Astrocyte of the cerebellum (primary cell): Measurements from ENCODE around the gene SPRED2.

Experiments
- DNase-seq: peaks from one replicate; pipeline ENCODE4 v3.0.0-alpha.2; 2011; ENCODE audit warnings: low read depth
- H3K4me3 ChIP-seq: 2 replicates; pipeline ENCODE4 v1.5.1; 2011; ENCODE audit warnings: mild to moderate bottlenecking, low read depth, low read length, moderate library complexity
- CTCF ChIP-seq: IDR thresholded peaks from 2 replicates; pipeline ENCODE4 v1.5.1; 2012; ENCODE audit warnings: low read length, low read depth, moderate library complexity, mild to moderate bottlenecking; ENCODE audit errors: missing control alignments
- in situ Hi-C: cut with HindIII; loops from 2 replicates; pipeline ENCODE4 v1.10.0; 2017; ENCODE audit warnings: low sequenced_read_pairs

Gene SPRED2

GRCh38 chr2:65429786-65430602, 2.4 kb downstream of the SPRED2 start:
- no peak for DNase-seq

GRCh38 chr2:65427532-65427931, 4.9 kb downstream of the SPRED2 start:
- DNase-seq = no peak
- TF ChIP-seq CTCF = no peak
- in situ Hi-C loops = no loop called here
- H3K4me3 ChIP-seq = no peak overlapping the region

More at GRCh38 chr2:65429786-65430602, 2.4 kb downstream of the SPRED2 start:
- in situ Hi-C loops = no loop called here
- TF ChIP-seq CTCF = no peak
- peak overlapping the region; percentile 85 for H3K4me3 ChIP-seq

- H3K4me3 ChIP-seq = no peak overlapping the region
- no peak for TF ChIP-seq CTCF
- in situ Hi-C loops = no loop called here
- no peak for DNase-seq
Measured at GRCh38 chr2:65425276-65425675, 7.1 kb downstream of the SPRED2 start.

GRCh38 chr2:65424391-65424790, 8.0 kb downstream of the SPRED2 start:
- in situ Hi-C loops = no loop called here
- TF ChIP-seq CTCF = no peak
- no peak for DNase-seq
- no peak overlapping the region for H3K4me3 ChIP-seq

GRCh38 chr2:65421432-65421748, 11.0 kb downstream of the SPRED2 start:
- no peak overlapping the region for H3K4me3 ChIP-seq
- TF ChIP-seq CTCF = no peak
- DNase-seq = no peak
- in situ Hi-C loops = no loop called here

- TF ChIP-seq CTCF = no peak
- H3K4me3 ChIP-seq = no peak overlapping the region
- no peak for DNase-seq
- in situ Hi-C loops = no loop called here
Measured at GRCh38 chr2:65420712-65421431, 11.5 kb downstream of the SPRED2 start.
